Right renal pelvis (tissue), 4 donors: Measurements from ENCODE around the gene KRTAP13-1. TPM values are rescaled to one million over a fixed set of nuclear protein-coding genes. Genes with fewer than 3 reads are reported as not detected.

Experiments
- polyA plus RNA-seq, 4 donors: library from polyadenylated mRNA; unstranded; fragments of 120-200 nt; gene quantifications; one replicate each; pipeline ENCODE4 v1.2.1, GENCODE V29; 2013; ENCODE audit not compliant: insufficient read length in 4 of 4

Gene KRTAP13-1
- polyA plus RNA-seq, 4 donors: not detected

Other genes starting within 250 kb of the KRTAP13-1 start
- gene CLDN17, start 229.2 kb upstream of the KRTAP13-1 start, polyA plus RNA-seq: not detected
- 10 to 100 TPM; 47.7 to 87.4 (median 76.3) TPM for gene CLDN8, start 179.9 kb upstream of the KRTAP13-1 start, polyA plus RNA-seq
- gene KRTAP24-1, start 113.1 kb upstream of the KRTAP13-1 start, polyA plus RNA-seq: not detected
- not detected for gene KRTAP25-1, start 106.5 kb upstream of the KRTAP13-1 start, polyA plus RNA-seq
- not detected for gene KRTAP26-1, start 75.7 kb upstream of the KRTAP13-1 start, polyA plus RNA-seq
- gene KRTAP27-1, start 58.3 kb upstream of the KRTAP13-1 start, polyA plus RNA-seq: not detected
- gene KRTAP23-1, start 47.4 kb upstream of the KRTAP13-1 start, polyA plus RNA-seq: not detected
- gene KRTAP13-2, start 23.8 kb upstream of the KRTAP13-1 start, polyA plus RNA-seq: not detected
- not detected for gene KRTAP13-3, start 29.9 kb downstream of the KRTAP13-1 start, polyA plus RNA-seq
- not detected for gene KRTAP13-4, start 34.2 kb downstream of the KRTAP13-1 start, polyA plus RNA-seq
- not detected for gene KRTAP15-1, start 44.2 kb downstream of the KRTAP13-1 start, polyA plus RNA-seq
- not detected for gene KRTAP19-1, start 84.3 kb downstream of the KRTAP13-1 start, polyA plus RNA-seq
- gene KRTAP19-2, start 91.4 kb downstream of the KRTAP13-1 start, polyA plus RNA-seq: not detected
- not detected for gene KRTAP19-3, start 96.0 kb downstream of the KRTAP13-1 start, polyA plus RNA-seq
- not detected for gene KRTAP19-4, start 101.1 kb downstream of the KRTAP13-1 start, polyA plus RNA-seq
- not detected for gene KRTAP19-5, start 106.1 kb downstream of the KRTAP13-1 start, polyA plus RNA-seq
- gene KRTAP19-6, start 145.8 kb downstream of the KRTAP13-1 start, polyA plus RNA-seq: not detected
- not detected for gene KRTAP19-7, start 165.3 kb downstream of the KRTAP13-1 start, polyA plus RNA-seq
- gene KRTAP22-2, start 194.4 kb downstream of the KRTAP13-1 start, polyA plus RNA-seq: not detected
- not detected for gene KRTAP6-3, start 196.4 kb downstream of the KRTAP13-1 start, polyA plus RNA-seq
- gene KRTAP6-2, start 202.9 kb downstream of the KRTAP13-1 start, polyA plus RNA-seq: not detected
- not detected for gene KRTAP22-1, start 205.1 kb downstream of the KRTAP13-1 start, polyA plus RNA-seq
- not detected for gene KRTAP6-1, start 217.9 kb downstream of the KRTAP13-1 start, polyA plus RNA-seq
- gene KRTAP20-1, start 220.4 kb downstream of the KRTAP13-1 start, polyA plus RNA-seq: not detected
- gene KRTAP20-4, start 224.6 kb downstream of the KRTAP13-1 start, polyA plus RNA-seq: not detected
- not detected for gene KRTAP20-2, start 239.2 kb downstream of the KRTAP13-1 start, polyA plus RNA-seq
- gene KRTAP20-3, start 246.8 kb downstream of the KRTAP13-1 start, polyA plus RNA-seq: not detected